ENCODE data around the gene AHNAK2. TPM values are rescaled to one million over a fixed set of nuclear protein-coding genes. Genes with fewer than 3 reads are reported as not detected.

The AHNAK2 gene
- polyA plus RNA-seq, 1 donor: 12.7 TPM

- DNase-seq (ENCODE audit: low read depth): no peak
These were observed 90.3 kb downstream of the AHNAK2 start for GRCh38 chr14:104887623-104888488.

Other genes with a start within 250 kb of the AHNAK2 start
- 71.9 TPM for gene SIVA1, start 225.2 kb downstream of the AHNAK2 start, polyA plus RNA-seq (ENCODE audit: insufficient read length)
- gene AKT1, start 182.6 kb downstream of the AHNAK2 start, polyA plus RNA-seq (ENCODE audit: insufficient read length): 207 TPM
- 8.7 TPM for gene ZBTB42, start 177.3 kb downstream of the AHNAK2 start, polyA plus RNA-seq (ENCODE audit: insufficient read length)
- gene CEP170B, start 113.1 kb downstream of the AHNAK2 start, polyA plus RNA-seq (ENCODE audit: insufficient read length): 2.3 TPM
- 5.7 TPM for gene PLD4, start 53.5 kb downstream of the AHNAK2 start, polyA plus RNA-seq (ENCODE audit: insufficient read length)
- gene CLBA1, start 7.4 kb upstream of the AHNAK2 start, polyA plus RNA-seq (ENCODE audit: insufficient read length): 4.5 TPM
- gene CDCA4, start 42.7 kb upstream of the AHNAK2 start, polyA plus RNA-seq (ENCODE audit: insufficient read length): 14.4 TPM
- gene GPR132, start 87.1 kb upstream of the AHNAK2 start, polyA plus RNA-seq (ENCODE audit: insufficient read length): 1.1 TPM
- 40.4 TPM for gene JAG2, start 190.4 kb upstream of the AHNAK2 start, polyA plus RNA-seq (ENCODE audit: insufficient read length)
- gene NUDT14, start 202.9 kb upstream of the AHNAK2 start, polyA plus RNA-seq (ENCODE audit: insufficient read length): 12.2 TPM